Muscle layer of colon (tissue), 2 donors: ENCODE measurements around the gene TRIM59.

ENCODE experiments used
- H3K27ac ChIP-seq: one replicate; pipeline ENCODE4 v1.7.0; 2013; ENCODE audit warnings: low read depth, mild to moderate bottlenecking, low read length, moderate library complexity
- H3K27me3 ChIP-seq, 2 donors: one replicate each; pipeline ENCODE4 v1.7.0; 2013; ENCODE audit warnings: low read length in 2 of 2, mild to moderate bottlenecking in 2 of 2; ENCODE audit not compliant: insufficient read depth in 2 of 2, control insufficient read depth in 1 of 2
- H3K36me3 ChIP-seq: one replicate; pipeline ENCODE4 v1.7.0; 2013; ENCODE audit warnings: mild to moderate bottlenecking, low read length; ENCODE audit not compliant: insufficient read depth
- H3K4me1 ChIP-seq: one replicate; pipeline ENCODE4 v1.7.0; 2013; ENCODE audit warnings: mild to moderate bottlenecking, low read length; ENCODE audit not compliant: insufficient read depth
- H3K4me3 ChIP-seq, 2 donors: one replicate each; pipeline ENCODE4 v1.7.0; 2013; ENCODE audit warnings: low read length in 2 of 2, low read depth in 1 of 2, mild to moderate bottlenecking in 1 of 2, moderate library complexity in 1 of 2
- H3K9ac ChIP-seq: one replicate; pipeline ENCODE4 v1.7.0; 2013; ENCODE audit warnings: low read length
- H3K9me3 ChIP-seq: one replicate; pipeline ENCODE4 v1.7.0; 2013; ENCODE audit warnings: mild to moderate bottlenecking, low read length
- donor health status: abdominal sarcoma.
- donor health status: Adenocarcinoma of cecum.

TRIM59 gene

DNA sequence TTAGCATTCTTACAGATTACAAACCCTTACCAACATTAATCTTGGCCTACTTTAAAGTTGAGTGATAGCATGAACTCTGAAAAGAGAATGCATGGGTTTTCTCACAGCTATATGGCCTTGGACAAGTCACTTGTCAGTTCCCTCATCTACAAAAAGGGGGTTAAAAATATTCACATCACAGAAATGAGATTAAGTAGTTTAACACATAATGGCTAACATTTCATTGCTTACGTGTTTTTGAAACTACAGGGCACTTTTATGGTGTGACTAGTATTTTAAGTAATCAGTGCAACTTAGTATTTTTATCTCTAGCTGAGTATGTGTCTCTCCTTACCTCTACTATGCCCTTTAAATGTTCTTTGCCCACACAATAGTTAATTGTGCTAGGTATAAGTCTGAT lies 13.8 kb downstream of the TRIM59 start:
- no peak overlapping the region for H3K9ac ChIP-seq
- H3K36me3 ChIP-seq, result peaks cover 15% of the 10 kb centered on the region
- H3K27ac ChIP-seq, result no peak overlapping the region
- H3K27me3 ChIP-seq, result no peaks in the 10 kb centered on the region
- H3K9me3 ChIP-seq, result no peaks in the 10 kb centered on the region
- H3K4me1 ChIP-seq, result no peaks in the 10 kb centered on the region
- no peak overlapping the region for H3K4me3 ChIP-seq

DNA sequence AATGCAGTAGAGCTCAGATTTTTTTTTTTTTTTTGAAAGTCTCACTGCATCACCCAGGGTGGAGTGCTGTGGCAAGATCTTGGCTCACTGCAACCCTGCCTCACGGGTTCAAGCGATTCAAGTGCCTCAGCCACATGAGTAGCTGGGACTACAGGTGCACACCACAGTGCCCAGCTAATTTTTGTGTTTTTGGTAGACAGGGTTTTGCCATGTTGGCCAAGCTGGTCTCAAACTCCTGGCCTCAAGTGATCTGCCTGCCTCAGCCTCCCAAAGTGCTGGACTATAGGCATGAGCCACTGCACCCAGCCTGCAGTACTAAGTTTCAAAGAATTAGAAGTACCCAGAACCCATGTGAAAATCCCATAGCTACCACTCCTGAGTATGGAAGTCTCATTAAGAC lies 14.5 kb downstream of the TRIM59 start:
- Histone ChIP-seq H3K4me3 (no peak overlapping the region), H3K4me1 (no peaks in the 10 kb centered on the region), H3K9me3 (no peaks in the 10 kb centered on the region), H3K9ac (no peak overlapping the region), H3K27me3 (no peaks in the 10 kb centered on the region), H3K27ac (no peak overlapping the region), H3K36me3 (peaks cover 15% of the 10 kb centered on the region)

DNA sequence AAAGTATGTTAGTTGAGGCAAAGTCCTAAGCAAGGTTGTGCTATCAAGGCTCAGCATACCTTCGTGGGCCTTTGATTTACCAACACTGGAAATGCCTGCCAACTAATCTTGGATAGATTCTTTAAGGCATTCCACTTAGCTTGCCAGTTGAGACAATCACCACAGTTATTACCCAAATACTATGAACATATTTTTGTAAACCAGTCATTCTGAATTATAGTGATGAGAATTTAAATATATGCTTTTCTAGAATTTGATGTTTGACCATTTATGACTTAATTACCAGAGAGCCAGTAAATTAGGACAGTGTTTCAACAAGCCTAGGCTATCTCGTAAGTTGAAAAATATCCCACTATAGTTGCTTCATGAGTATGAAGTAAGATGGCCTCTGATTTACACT lies 15.5 kb downstream of the TRIM59 start:
- Histone ChIP-seq H3K4me1 (no peaks in the 10 kb centered on the region), H3K9ac (no peak overlapping the region), H3K4me3 (no peak overlapping the region), H3K27me3 (no peaks in the 10 kb centered on the region), H3K36me3 (peaks cover 19% of the 10 kb centered on the region), H3K27ac (no peak overlapping the region), H3K9me3 (no peaks in the 10 kb centered on the region)

DNA sequence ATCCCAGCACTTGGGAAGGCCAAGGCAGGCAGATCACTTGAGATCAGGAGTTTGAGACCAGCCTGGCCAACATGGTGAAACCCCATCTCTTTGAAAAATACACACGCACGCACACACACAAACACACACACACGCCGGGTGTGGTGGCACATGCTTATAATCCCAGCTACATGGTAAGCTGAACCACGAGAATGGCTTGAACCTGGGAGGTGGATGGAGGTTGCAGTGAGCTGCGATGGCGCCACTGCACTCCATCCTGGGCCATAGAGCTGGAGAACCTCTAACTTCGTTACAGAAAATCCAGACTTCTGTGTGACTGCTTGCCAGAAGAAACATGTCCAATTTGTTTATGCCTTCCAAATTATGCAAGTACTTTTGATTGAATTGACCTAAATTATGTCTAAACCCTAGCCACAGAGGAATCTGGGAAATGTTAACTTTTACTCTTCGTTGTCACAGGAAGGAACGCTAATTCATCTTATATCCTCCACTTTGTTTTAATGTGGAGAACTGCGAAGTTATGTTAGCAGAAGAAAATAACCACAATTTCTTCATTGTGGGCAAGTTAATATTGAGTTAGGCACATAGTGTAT lies 21.7 kb downstream of the TRIM59 start:
- peaks cover 17% of the 10 kb centered on the region for H3K36me3 ChIP-seq
- H3K4me3 ChIP-seq, result no peak overlapping the region
- no peaks in the 10 kb centered on the region for H3K27me3 ChIP-seq
- no peaks in the 10 kb centered on the region for H3K9me3 ChIP-seq
- H3K4me1 ChIP-seq, result no peaks in the 10 kb centered on the region
- H3K27ac ChIP-seq, result no peak overlapping the region
- H3K9ac ChIP-seq, result no peak overlapping the region

DNA sequence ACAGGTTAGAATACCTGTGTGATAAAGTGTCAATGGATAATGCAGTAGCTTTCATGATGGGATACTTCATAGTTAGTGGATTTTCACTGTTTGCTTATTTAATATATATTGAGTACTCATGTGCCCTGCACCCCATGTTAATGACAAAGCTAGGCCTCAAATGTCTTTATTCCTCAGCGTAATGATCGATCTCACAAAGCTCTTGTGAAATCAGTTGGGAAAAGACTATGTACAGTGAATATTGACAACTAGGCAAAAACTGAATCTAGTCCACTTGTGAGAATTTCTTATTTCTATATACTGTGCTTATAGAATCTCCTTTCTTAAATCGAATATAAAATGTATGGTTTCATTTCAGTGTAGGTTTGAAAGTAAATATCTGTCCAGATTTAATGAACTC lies 32.3 kb downstream of the TRIM59 start:
- H3K9ac ChIP-seq, result no peak overlapping the region
- H3K4me3 ChIP-seq, result no peak overlapping the region
- no peaks in the 10 kb centered on the region for H3K27me3 ChIP-seq
- H3K27ac ChIP-seq, result no peak overlapping the region
- H3K4me1 ChIP-seq, result no peaks in the 10 kb centered on the region
- H3K36me3 ChIP-seq, result peaks cover 13% of the 10 kb centered on the region
- no peaks in the 10 kb centered on the region for H3K9me3 ChIP-seq

DNA sequence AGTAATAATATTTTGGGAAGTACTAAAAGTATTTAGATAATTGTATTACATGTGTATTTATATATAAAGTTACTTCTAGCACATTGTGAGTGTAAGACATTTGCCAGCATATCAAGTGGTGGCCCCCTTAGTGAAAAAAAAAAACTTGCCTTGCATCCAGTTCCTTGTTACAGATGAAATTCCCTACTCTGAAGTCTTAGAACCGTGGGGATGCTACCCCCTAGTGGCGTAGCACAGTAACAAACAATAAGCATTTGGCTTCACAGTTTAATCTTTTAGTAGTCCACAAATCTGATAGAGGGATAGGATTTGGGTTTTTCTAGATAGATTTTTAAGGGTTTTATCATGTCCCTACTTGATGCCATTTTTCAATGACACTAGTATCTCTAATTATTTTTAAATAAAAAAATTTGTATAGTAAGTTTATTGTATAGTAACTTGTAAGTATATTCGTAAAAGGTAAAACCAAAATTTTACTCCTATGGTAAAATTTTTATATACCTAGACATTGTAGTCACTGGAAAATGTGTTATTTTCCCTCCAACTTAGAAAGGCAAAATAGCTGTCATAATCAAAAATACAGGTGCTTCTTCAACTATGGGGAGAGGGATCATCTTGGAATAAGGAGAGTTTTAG lies 35.9 kb downstream of the TRIM59 start:
- H3K27ac ChIP-seq, result no peak overlapping the region
- no peaks in the 10 kb centered on the region for H3K27me3 ChIP-seq
- H3K9me3 ChIP-seq, result no peaks in the 10 kb centered on the region
- peaks cover 13% of the 10 kb centered on the region for H3K36me3 ChIP-seq
- no peak overlapping the region for H3K9ac ChIP-seq
- H3K4me3 ChIP-seq, result no peak overlapping the region
- no peaks in the 10 kb centered on the region for H3K4me1 ChIP-seq

DNA sequence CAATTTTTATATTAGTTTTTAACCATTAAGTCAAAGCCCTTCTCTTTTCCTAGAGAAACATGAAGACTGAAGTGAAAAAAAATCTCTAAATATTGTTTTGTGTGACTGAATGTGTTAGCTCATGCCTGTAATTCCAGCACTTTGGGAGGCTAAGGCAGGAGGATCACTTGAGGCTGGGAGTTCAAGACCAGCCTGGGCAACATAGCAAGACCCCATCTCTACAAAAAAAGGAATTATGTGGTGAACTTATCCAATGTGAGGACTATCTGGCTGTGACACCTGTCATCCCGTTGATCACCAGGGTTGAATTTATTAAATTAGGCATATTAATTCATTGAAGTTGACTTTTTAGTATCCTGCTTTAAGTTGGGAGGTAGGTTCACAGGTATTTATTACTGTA lies 37.1 kb downstream of the TRIM59 start:
- Histone ChIP-seq H3K27ac (no peak overlapping the region), H3K4me3 (no peak overlapping the region), H3K27me3 (no peaks in the 10 kb centered on the region), H3K36me3 (peaks cover 6% of the 10 kb centered on the region), H3K9ac (no peak overlapping the region), H3K4me1 (no peaks in the 10 kb centered on the region), H3K9me3 (no peaks in the 10 kb centered on the region)

DNA sequence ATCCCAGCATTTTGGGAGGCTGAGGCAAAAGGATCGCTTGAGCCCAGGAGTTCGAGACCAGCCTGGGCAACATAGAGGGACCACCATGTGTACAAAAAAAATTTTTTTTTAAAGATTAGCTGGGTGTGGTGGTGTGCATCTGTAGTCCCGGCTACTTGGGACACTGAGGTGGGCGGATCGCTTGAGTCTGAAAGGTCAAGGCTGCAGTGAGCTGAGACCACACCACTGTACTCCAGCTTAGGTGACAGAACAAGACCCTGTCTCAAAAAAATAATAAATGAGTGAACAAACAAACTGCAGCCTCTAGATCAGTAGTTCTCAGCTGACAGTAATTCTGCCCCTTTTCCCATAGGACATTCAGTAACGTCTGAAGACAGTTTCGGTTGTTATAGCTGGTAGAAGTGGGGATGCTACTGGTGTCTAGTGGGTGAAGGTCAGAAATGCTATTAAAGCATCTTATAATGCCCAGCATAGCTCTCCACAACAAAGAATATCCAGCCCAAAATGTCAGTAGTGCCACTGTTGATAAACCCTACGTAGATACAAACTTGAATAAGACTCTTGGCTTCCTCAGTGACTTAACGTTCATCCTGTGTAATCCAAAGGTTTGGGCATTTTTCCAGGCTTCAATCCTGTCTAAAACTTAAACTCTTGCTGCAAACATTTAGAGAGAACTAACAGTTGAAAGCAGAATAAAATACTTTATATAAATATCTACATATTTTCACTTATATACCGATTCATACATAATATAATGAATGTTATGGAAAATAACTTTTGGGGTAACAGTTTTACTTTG lies 39.6 kb downstream of the TRIM59 start:
- Histone ChIP-seq H3K4me1 (no peaks in the 10 kb centered on the region), H3K9me3 (no peaks in the 10 kb centered on the region), H3K4me3 (no peak overlapping the region)

DNA sequence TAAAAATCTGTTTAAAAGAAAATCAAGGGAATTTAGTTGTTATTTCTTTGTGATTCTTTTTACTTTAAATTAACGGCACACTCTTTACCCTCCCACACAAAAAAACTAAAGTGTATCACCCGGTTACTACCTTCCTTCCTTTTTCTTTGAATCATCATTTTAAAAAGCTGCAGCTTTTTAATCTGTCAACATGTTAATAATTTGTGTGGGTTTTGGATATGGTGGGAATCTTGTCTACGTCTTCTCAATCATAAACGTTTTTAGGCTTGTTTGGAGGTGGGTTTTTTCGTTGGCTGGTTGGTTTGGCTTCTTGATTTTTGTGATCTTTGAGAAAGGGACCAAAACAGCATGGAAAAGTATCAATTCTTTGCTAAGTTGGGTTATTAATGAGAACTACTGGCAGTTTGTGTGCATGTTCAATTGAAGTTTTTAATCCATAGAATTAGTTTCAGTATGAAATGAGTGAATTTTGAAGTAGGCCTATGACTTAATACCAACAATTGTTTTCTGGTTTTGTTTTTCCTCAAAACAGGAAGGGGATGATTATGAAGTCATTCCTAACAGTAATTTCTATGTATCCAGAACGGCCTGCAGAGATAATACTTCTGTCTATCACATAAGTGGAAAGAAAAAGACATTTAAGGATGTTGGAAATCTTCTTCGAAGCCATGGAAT lies 45.7 kb downstream of the TRIM59 start:
- Histone ChIP-seq H3K9me3 (no peaks in the 10 kb centered on the region), H3K27me3 (peaks cover 16 to 32% of the 10 kb centered on the region in 2 donors), H3K27ac (no peak overlapping the region), H3K36me3 (no peaks in the 10 kb centered on the region), H3K4me1 (peaks cover 17% of the 10 kb centered on the region), H3K4me3 (no peak overlapping the region), H3K9ac (no peak overlapping the region)

More for the DNA sequence above, 39.6 kb downstream of the TRIM59 start:
- peaks cover 6% of the 10 kb centered on the region for H3K36me3 ChIP-seq
- H3K27me3 ChIP-seq, result no peaks in the 10 kb centered on the region
- no peak overlapping the region for H3K9ac ChIP-seq
- H3K27ac ChIP-seq, result no peak overlapping the region

DNA sequence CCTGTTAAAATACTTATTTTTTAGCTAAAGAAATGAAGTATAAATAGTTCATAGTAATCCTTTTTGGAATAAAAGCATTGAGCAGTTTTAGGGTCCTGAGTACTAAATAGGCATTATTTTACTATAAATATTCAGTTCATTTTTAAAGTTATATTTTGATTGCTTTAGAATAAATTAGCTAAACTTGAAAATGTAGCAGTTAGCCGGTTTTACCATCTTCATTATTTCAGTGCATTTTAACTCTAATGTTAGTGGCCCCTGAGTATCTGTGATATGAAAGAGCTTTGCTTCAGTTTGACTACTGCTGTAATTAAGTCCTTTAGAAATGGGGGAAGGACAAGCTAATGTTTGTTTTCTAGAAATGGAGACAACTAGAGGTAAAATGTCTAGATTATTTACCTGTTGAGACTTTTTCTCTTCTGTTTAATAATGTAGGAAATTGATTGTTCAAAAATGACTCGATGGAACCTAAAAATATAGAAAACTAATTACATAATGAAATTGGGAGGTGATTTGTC lies 46.5 kb downstream of the TRIM59 start:
- H3K4me3 ChIP-seq, result no peak overlapping the region
- H3K27me3 ChIP-seq, result peaks cover 16 to 32% of the 10 kb centered on the region in 2 donors
- H3K9me3 ChIP-seq, result no peaks in the 10 kb centered on the region
- H3K27ac ChIP-seq, result peak overlapping the region; percentile 37
- no peak overlapping the region for H3K9ac ChIP-seq
- H3K4me1 ChIP-seq, result peaks cover 22% of the 10 kb centered on the region
- H3K36me3 ChIP-seq, result no peaks in the 10 kb centered on the region
